Heart left ventricle (tissue), 13 donors: Measurements from ENCODE around the gene ROPN1L.

Experiments
- POLR2A ChIP-seq, 2 donors: fragments of 450-650 bp; IDR thresholded peaks; one replicate each; pipeline ENCODE4 v1.6.1; 2017; ENCODE audit warnings: antibody characterized with exemption in 2 of 2, mild to moderate bottlenecking in 2 of 2, moderate library complexity in 2 of 2
- TF ChIP-seq, protein P1 (sequence below), 12 donors: fragments of 200-600 bp; sonication (generic) in 4 of 12; IDR thresholded peaks; one replicate each; pipeline versions ENCODE4 v1.5.0 to v1.8.0; 2018 to 2022; ENCODE audit warnings: antibody characterized with exemption in 12 of 12, mild to moderate bottlenecking in 5 of 12
- donor health status: ischemic (EF 13 %, LVEDD 7.1; RV severe dilation, severe dysfunction).
- donor health status: DM: no; HTN: yes; CAD: no.
- donor health status: DM: no; HTN: no; CAD: no.
- donor health status: ischemic (EF 25% LVEDD 6.9; RV normal size, moderate dysfunction).
- donor health status: ischemic (EF 25% LVEDD 5.7; RV mildly dilated, moderate dysfunction).
- donor health status: ischemic (EF 35%, LVEDD 5.7; RV mildly dilated, moderate dysfunction).
- donor health status: nonischemic (EF 11% LVEDD 7.7; RV severe dilation, severe dysfunction).
- donor health status: DM: yes; HTN: yes; CAD: no.
- donor health status: PGD.
- donor health status: ischemic (EF 29% LVEDD 5.4; RV normal size, mild dysfunction).
- donor health status: nonischemic (EF 23%, LVEDD 6.1; RV moderate dilation, normal function).

DNA sequence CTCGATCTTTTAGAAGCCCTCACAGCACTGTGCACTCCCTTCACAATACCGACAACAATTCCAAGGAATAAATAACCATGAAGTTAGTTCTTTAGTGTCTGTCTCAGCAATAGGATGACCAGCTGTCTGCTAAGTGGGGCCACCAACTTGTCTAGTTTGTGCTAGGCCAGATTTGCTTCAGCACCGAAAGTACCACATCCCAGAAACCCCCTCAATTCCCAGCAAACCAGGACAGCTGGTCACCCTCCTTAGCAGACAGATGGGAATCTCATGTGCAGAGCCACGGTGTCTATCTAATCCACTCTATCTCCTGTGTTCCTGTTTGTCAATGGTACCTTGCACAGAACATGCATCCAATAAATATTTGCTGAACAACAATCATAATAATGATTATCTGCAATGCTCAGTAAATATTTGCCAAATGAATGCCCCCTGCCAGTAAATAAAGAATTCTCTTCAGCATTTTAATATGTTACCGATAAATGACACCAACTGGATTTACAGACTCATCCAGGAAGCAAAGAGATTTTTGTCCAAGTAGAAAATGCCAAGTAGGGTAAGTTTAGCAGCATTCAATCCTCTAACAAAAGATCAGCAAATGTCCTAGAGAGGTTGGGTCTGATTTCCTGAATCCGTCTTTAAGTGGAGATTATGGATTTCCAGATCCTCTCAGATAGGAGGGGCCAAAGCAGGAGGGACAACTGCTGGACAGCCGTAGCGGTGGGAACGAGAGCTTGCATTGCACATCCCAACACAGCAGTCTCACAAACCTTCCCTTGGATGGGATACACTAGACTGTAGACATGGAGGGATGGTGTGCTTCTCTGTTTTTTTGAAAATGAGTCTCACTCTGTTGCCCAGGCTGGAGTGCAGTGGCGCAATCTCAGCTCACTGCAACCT lies 70.3 kb downstream of the ROPN1L start:
- TF ChIP-seq, protein P1, sequence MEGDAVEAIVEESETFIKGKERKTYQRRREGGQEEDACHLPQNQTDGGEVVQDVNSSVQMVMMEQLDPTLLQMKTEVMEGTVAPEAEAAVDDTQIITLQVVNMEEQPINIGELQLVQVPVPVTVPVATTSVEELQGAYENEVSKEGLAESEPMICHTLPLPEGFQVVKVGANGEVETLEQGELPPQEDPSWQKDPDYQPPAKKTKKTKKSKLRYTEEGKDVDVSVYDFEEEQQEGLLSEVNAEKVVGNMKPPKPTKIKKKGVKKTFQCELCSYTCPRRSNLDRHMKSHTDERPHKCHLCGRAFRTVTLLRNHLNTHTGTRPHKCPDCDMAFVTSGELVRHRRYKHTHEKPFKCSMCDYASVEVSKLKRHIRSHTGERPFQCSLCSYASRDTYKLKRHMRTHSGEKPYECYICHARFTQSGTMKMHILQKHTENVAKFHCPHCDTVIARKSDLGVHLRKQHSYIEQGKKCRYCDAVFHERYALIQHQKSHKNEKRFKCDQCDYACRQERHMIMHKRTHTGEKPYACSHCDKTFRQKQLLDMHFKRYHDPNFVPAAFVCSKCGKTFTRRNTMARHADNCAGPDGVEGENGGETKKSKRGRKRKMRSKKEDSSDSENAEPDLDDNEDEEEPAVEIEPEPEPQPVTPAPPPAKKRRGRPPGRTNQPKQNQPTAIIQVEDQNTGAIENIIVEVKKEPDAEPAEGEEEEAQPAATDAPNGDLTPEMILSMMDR (IDR thresholded peaks at IDR 0.05) = no peak
- no peak for TF ChIP-seq POLR2A (IDR thresholded peaks at IDR 0.05)
